NCI-H1694 treated with DMSO at 0.1 percent for 48 hours (cell line): ENCODE results near the gene ZNF862.

Experiments used
- DNase-seq: peaks from one replicate; lab custom pipeline; 2025; lab: John Stamatoyannopoulos, UW

ZNF862 gene

GRCh38 chr7:149838224-149838991, at the start of gene ZNF862:
Gene ZNF862, plus strand, starts transcription at chr7:149838375. Its CDS starts 237 bp downstream, at chr7:149838612.
- DNase-seq = peak; percentile 96

- DNase-seq = no peak
Measured at GRCh38 chr7:149789101-149789500, 49.1 kb upstream of the ZNF862 start.

GRCh38 chr7:149790146-149790548, 48.0 kb upstream of the ZNF862 start:
- DNase-seq = peak; percentile 23

GRCh38 chr7:149790754-149791360, 47.3 kb upstream of the ZNF862 start:
- DNase-seq = no peak

- no peak for DNase-seq
Measured at GRCh38 chr7:149791411-149792219, 46.6 kb upstream of the ZNF862 start.

- no peak for DNase-seq
Measured at GRCh38 chr7:149792220-149792595, 46.0 kb upstream of the ZNF862 start.

- no peak for DNase-seq
Measured at GRCh38 chr7:149793261-149793660, 44.9 kb upstream of the ZNF862 start.

GRCh38 chr7:149794661-149795060, 43.5 kb upstream of the ZNF862 start:
- DNase-seq = no peak

- no peak for DNase-seq
Measured at GRCh38 chr7:149795126-149795525, 43.0 kb upstream of the ZNF862 start.

- DNase-seq = no peak
Measured at GRCh38 chr7:149796287-149796860, 41.8 kb upstream of the ZNF862 start.

GRCh38 chr7:149797771-149798170, 40.4 kb upstream of the ZNF862 start:
- DNase-seq = no peak

GRCh38 chr7:149799397-149800168, 38.6 kb upstream of the ZNF862 start:
- DNase-seq = peak; percentile 9

GRCh38 chr7:149800169-149800555, 38.0 kb upstream of the ZNF862 start:
- no peak for DNase-seq

- DNase-seq = no peak
Measured at GRCh38 chr7:149801002-149801566, 37.1 kb upstream of the ZNF862 start.

- DNase-seq = no peak
Measured at GRCh38 chr7:149801816-149802215, 36.4 kb upstream of the ZNF862 start.

- no peak for DNase-seq
Measured at GRCh38 chr7:149802966-149803365, 35.2 kb upstream of the ZNF862 start.

GRCh38 chr7:149803551-149804074, 34.6 kb upstream of the ZNF862 start:
- no peak for DNase-seq

GRCh38 chr7:149804106-149804505, 34.1 kb upstream of the ZNF862 start:
- peak; percentile 72 for DNase-seq

GRCh38 chr7:149806726-149807125, 31.4 kb upstream of the ZNF862 start:
- no peak for DNase-seq

GRCh38 chr7:149808311-149808710, 29.9 kb upstream of the ZNF862 start:
- DNase-seq = no peak

- no peak for DNase-seq
Measured at GRCh38 chr7:149809215-149809614, 29.0 kb upstream of the ZNF862 start.
